Erythroblast (primary cell): ENCODE measurements around the gene SLC25A2.

Experiments used
- DNase-seq, 2 experiments: peaks; one replicate each; lab custom pipeline; 2025; lab: John Stamatoyannopoulos, UW
- GATA1 ChIP-seq: IDR thresholded peaks from 2 replicates; pipeline ENCODE4 v1.6.1; 2011; ENCODE audit warnings: low read depth, mild to moderate bottlenecking, control low read depth, low read length, moderate library complexity
- POLR2A ChIP-seq: IDR thresholded peaks from 2 replicates; pipeline ENCODE4 v1.6.1; 2011; ENCODE audit warnings: mild to moderate bottlenecking, low read length

Gene SLC25A2

DNA sequence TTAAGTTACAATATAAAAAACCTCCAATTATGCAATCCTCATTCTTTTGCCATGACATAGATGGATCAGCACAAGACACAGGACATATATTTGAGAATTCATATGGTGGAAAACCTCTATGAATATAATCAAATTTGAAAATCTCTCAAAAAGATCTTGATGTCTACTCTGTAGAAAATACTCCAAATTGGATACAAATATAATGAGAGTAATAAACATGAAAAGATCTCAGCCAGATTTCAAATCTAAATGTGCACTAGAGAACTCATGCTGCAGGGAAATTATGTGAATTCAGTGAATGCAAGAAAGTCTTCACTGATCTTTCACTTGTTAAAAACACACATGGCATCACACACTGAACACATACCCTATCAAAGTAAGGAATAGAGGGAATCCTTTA, 44.9 kb downstream of the SLC25A2 start:
- no peak for TF ChIP-seq POLR2A
- DNase-seq, result no peak

DNA sequence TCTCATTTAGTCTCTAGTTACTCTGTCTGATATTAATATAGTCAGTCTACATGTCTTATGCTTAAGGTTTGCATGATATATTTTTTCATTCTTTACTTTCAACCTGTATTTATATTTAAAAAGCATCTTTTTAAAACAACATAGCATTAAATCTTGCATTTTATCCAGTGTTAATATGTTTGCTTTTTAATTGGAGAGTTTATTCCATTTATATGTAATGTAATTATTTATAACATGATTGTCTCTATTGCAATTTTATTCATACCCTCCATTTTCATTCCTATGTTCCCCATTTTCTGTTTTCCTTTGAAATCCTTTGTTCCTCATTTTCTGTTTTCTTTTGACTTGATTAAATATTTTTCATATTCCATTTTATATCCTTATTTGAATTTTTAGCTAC, 45.4 kb downstream of the SLC25A2 start:
- DNase-seq, result no peak
- TF ChIP-seq GATA1, result no peak
- no peak for TF ChIP-seq POLR2A
